Measurements from ENCODE around the gene SLC34A2.
"Not testable (repeated sequence)": the region's sequence is repeated elsewhere in the genome, so short reads cannot be mapped to it uniquely, and the experiment has no call there.

SLC34A2 gene, protein sequence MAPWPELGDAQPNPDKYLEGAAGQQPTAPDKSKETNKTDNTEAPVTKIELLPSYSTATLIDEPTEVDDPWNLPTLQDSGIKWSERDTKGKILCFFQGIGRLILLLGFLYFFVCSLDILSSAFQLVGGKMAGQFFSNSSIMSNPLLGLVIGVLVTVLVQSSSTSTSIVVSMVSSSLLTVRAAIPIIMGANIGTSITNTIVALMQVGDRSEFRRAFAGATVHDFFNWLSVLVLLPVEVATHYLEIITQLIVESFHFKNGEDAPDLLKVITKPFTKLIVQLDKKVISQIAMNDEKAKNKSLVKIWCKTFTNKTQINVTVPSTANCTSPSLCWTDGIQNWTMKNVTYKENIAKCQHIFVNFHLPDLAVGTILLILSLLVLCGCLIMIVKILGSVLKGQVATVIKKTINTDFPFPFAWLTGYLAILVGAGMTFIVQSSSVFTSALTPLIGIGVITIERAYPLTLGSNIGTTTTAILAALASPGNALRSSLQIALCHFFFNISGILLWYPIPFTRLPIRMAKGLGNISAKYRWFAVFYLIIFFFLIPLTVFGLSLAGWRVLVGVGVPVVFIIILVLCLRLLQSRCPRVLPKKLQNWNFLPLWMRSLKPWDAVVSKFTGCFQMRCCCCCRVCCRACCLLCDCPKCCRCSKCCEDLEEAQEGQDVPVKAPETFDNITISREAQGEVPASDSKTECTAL

DNA sequence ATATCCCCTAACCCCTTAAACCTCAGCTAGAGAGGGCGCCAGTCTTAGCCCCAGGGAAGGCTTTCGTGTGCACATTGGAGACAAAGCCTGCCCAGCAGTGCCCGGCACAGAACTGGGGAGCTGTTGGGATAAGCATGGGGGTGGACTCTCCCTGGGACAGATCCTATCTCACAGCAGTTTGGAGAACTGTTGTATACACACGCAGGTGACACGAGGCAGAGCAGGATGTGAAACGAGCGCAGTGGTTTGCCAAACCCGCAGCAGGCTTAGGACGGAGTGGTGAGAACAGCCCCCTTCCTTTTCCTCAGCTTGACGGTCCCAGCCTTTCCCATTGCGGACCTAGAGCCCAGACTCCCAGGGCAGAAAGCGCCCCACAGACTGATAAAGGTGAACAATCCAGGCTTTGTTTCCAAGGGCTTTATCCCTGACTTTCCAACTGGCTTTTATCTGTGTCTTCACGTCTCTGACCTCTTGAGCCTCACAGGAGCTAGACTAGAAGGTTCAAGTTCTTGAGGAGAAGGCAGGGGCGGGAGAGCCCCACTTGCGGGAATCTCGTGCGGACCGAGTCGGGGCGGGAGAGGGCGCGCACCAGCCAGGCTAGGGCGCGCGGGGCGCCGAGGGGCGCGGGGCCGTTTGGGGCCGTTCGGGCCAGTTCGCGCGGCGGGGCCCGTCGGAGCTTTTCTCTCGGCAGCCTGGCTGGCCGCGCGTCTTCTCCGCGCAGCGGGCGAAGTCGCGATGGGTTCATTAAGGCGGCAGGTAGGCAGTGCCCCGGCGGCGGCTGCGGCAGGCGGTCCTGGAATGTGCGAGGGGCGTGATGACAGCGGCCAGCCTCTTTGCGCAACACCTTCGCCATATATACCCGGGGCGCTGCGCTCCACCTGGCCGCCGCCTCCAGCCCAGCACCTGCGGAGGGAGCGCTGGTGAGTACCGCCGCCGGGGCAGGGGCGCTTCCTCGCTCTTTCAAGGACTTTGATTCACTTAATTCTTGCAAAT lies at the start of gene SLC34A2:
SLC34A2 (plus strand) TSS at position 881 of the 993 bp plus-strand sequence. CDS start 6,650 bp downstream, outside the sequence.
- no peak for DNase-seq (ENCODE audit: low spot score)

GRCh38 chr4:25608644-25609043 lies 47.0 kb upstream of the SLC34A2 start:
- DNase-seq (ENCODE audit: low spot score), result no peak

DNA sequence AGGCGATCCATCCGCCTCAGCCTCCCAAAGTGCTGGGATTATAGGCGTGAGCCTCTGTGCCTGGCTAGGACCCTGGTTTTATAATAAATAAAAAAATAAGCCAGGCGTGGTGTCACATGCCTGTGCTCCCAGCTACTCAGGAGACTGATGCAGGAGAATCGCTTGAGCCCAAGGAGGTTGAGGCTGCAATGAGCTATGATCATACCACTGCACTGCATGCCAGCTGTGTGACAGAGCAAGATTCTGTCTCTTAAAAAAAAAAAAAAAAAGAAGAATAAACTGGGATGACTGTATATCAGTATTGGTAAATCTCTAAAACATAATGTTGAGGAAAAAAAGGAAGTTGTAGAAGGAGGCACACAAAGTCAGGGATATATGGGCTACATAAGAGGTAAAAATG lies 45.7 kb upstream of the SLC34A2 start:
- no peak for DNase-seq (ENCODE audit: low spot score)

- DNase-seq (ENCODE audit: low spot score), result not testable (repeated sequence)
Observed at GRCh38 chr4:25613613-25614012, 42.0 kb upstream of the SLC34A2 start.

DNA sequence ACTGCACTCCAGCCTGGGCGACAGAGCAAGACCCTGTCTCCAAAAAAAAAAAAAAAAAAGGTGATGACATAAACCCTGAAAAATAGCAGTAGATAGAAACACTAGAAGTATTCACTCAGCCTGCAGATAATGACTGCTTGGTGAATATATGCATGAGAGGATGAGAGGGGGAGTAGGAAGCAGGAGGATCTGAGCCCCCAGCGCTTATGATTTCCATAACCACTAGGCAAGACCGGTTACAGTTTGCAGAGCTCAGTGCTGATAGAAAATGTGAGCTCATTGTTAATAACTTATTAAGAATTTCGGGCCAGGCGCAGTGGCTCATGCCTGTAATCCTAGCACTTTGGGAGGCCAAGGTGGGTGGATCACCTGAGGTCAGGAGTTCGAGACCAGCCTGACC lies 40.8 kb upstream of the SLC34A2 start:
- DNase-seq (ENCODE audit: low spot score), result no peak

DNA sequence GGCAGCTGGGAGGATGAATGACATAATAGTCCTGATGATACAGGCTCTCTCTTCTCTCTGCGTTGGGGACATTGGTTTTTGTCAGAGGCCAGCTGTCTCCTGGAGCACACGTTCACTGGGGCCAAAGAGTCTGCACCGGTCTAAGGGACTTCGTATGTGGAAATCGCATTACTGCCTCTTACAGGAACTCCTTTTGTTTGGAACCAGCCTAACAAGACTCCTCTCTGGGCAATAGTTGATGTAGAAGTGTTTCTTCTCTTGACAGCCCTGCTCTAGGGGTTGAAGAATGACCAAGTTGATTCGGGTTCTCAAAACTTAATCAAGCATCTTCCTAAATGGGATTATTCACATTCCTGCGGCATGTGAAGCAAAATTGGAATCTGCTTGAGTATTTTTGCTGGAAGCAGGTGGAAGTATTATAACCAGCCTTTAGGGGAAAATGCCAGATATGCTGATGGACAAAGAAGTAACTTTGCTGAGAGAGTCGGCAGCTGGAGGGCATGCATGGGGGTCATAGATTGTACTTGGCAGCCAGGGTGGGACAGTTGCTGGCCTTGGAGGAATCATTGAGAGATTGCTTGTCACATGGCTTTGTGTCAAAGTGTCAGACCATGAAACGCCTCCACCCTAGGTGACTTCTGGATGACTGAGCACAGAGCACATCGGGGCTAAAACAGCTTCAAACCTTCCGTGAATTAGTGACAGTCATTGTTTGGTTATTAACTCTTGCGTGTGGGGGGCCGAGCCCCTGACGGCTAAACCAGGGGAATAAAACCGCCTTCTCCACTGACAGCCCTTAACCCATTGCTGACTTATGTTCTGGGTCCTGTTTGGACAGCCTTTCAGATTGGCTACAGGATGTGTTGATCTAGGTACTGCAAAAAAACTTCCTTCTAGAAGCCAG lies 34.4 kb upstream of the SLC34A2 start:
- DNase-seq (ENCODE audit: low spot score), result no peak

- DNase-seq (ENCODE audit: low spot score), result no peak
Observed at GRCh38 chr4:25624616-25625015, 31.0 kb upstream of the SLC34A2 start.

DNA sequence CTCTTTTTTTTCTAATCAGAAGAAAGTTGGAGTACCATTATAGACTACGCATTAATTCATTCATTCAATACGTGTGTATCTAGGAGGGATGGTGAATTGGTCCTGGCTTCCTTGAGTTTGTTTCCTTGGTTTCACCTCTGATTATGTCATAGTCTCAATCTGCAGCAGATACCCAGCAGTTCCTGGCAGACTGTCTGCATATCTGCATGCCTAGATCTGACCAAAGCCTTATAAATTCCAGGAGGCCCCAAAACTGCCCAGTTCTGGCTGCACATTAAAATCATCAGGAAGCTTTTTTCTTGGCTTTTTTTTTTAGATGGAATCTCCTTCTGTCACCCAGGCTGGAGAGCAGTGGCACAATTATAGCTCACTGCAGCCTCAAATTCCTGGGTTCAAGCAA lies 27.2 kb upstream of the SLC34A2 start:
- DNase-seq (ENCODE audit: low spot score), result no peak

- DNase-seq (ENCODE audit: low spot score), result no peak
Observed at GRCh38 chr4:25632135-25632534, 23.5 kb upstream of the SLC34A2 start.

DNA sequence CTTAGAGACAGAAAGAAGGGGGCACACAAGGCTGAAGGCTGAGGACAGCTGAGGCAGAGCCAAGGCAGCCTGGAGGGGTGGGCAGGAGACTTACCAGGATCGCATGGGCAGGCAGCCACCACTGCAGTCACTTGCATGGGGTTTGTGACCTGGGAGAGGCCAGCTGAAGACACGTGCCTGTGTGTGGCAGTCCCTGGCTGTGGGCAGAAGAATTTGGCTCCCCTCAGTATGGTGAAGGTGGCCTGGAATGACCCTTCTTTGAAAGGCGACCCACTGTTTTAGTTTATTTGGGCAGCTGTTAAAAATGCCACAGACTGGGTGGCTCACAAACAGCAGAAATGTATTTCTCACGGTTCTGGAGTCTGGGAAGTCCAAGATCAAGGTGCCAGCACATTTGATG lies 22.1 kb upstream of the SLC34A2 start:
- DNase-seq (ENCODE audit: low spot score), result no peak

- no peak for DNase-seq (ENCODE audit: low spot score)
Observed at GRCh38 chr4:25635501-25635900, 20.1 kb upstream of the SLC34A2 start.

GRCh38 chr4:25637581-25638220 lies 17.9 kb upstream of the SLC34A2 start:
- DNase-seq (ENCODE audit: low spot score), result no peak

GRCh38 chr4:25638221-25638601 lies 17.4 kb upstream of the SLC34A2 start:
- no peak for DNase-seq (ENCODE audit: low spot score)

- no peak for DNase-seq (ENCODE audit: low spot score)
Observed at GRCh38 chr4:25638806-25639205, 16.8 kb upstream of the SLC34A2 start.

GRCh38 chr4:25650311-25650710 lies 5.3 kb upstream of the SLC34A2 start:
- DNase-seq (ENCODE audit: low spot score), result no peak

GRCh38 chr4:25651682-25652081 lies 4.0 kb upstream of the SLC34A2 start:
- DNase-seq (ENCODE audit: low spot score), result no peak

GRCh38 chr4:25654031-25654970 lies 1.4 kb upstream of the SLC34A2 start:
- no peak for DNase-seq (ENCODE audit: low spot score)

- no peak for DNase-seq (ENCODE audit: low spot score)
Observed at GRCh38 chr4:25656031-25656430, 380 bp downstream of the SLC34A2 start.

- DNase-seq (ENCODE audit: low spot score), result no peak
Observed at GRCh38 chr4:25658357-25658771, 2.7 kb downstream of the SLC34A2 start.

- DNase-seq (ENCODE audit: low spot score), result no peak
Observed at GRCh38 chr4:25658777-25659176, 3.1 kb downstream of the SLC34A2 start.
